HG02970 (cell line): ENCODE measurements around the gene FCMR.
"Not testable (repeated sequence)": the region's sequence is repeated elsewhere in the genome, so short reads cannot be mapped to it uniquely, and the experiment has no call there.

Experiments
- ATAC-seq: cut with Tn5 transposase; IDR thresholded peaks from one replicate; pipeline ENCODE4 v1.9.1; 2021; ENCODE audit warnings: mild to moderate bottlenecking, moderate library complexity, moderate number of reproducible peaks; ENCODE audit not compliant: unreplicated experiment, low FRiP score

Gene FCMR

DNA sequence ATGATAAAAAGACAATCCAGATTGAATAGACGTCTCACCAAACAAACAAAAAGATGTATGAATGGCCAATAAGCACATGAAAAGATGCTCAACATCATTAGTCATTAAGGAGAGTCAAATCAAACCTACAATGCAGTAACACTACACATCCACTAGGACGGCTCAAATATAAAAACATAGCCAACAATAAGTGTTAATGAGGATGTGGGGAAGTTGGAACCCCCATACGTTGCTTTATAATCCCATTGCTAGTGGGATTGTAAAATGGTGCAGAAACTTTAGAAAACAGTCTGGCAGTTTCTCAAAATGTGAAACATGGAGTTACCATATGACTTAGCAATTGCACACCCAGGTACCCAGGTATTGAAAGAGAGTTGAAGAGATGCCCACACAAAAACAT lies 39.2 kb downstream of the FCMR start:
- no peak for ATAC-seq

DNA sequence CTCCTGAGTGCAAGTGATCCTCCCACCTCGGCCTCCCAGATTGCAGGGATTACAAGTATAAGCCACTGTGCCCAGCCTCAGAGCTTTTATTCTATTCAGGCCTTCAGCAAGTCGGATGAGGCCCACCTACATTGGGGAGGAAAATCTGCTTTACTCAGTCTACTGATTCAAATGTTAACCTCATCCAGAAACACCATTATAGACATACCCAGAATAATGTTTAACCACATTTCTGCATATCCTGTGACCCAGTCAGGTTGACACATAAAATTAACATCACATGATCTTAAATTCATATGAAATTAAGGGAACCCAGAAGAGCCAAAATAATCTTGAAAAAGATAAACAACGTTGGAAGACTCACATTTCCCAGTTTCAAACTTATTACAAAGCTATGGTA lies 41.4 kb downstream of the FCMR start:
- no peak for ATAC-seq

DNA sequence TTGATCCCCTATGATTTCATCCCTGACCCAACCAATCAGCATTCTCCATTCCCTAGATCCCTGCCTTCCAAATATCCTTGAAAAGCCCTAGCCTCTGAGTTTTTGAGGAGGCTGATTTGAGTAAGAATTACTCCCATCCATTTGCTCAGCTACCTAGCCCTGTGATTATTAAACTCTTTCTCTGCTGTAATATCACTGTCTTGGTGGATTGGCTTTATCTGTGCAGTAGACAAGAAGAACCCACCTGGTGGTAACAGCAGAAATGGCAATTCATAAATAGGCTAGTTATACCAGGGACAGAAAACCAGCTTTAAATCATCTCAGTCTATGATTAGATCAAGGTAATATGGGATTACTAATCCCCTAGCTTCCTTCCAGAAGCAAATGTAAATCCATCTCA lies 43.3 kb downstream of the FCMR start:
- ATAC-seq, result no peak

DNA sequence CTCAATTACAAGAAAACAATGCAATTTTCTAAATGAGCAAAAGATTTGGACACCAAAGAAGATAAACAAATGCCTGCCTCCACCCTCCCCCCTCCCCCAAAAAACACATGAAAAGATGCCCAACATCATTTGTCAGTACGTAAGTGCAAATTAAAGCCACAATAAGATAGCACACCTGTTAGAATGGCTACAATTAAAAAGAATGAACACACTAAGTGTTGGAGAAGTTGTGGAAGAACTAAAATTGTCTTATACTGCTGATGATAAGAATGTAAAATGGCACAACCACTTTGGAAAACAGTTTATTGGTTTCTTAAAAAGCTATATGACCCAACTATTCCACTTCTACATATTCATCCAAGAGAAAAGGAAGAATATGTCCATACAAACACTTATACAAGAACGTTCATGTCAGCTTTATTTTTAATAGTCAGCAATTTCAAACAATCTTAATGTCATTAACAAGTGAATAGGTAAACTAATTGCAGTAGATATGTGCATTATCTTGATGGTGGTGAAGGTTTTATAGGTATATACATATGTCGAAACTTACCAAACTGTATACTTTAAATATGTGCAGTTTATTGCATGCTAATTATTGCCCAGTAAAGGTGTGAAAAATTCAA lies 45.9 kb downstream of the FCMR start:
- no peak for ATAC-seq

DNA sequence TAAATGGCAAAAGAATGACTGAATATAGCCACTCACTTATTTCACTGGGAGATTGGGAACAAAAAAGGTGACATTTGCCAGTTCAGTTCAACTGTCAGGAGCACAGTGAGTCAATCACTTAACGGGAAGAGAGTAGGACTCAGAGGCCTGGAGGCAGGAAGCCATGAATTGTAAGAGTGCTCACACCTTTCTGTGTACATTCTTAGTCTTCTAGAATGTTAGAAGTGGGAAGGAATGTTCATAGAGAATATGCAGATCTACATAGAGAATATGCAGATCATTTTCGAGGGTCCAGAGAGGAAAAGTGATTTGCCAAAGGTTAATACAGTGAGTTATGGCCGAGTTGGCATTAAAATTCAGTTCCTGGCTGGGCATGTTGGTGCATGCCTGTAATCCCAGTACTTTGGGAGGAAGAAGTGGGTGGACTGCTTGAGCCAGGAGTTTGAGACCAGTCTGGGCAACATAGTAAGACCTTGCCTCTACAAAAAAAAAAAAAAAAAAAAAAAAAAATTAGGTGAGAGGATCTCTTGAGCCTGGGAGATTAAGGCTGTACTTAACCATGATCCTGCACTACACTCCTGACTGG lies 48.0 kb downstream of the FCMR start:
- ATAC-seq, result no peak

DNA sequence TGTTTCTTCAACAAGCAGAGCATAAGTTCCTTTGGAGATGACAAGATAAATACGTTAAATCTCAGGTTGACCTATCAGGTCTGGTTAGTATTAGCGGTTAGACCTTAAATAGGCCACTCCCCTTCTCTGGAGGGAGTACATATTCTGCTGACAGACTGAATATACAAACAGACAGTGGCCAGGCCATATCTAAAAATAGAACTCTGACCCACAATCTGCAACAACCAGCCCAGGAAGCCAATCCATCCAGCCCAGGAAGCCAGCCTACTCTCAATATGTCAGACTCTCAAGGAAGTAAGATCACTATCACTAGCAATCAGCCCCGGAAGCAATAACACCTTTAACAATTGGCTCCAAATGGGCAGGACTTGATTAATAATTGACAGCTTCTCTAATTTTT lies 49.6 kb downstream of the FCMR start:
- ATAC-seq, result no peak

DNA sequence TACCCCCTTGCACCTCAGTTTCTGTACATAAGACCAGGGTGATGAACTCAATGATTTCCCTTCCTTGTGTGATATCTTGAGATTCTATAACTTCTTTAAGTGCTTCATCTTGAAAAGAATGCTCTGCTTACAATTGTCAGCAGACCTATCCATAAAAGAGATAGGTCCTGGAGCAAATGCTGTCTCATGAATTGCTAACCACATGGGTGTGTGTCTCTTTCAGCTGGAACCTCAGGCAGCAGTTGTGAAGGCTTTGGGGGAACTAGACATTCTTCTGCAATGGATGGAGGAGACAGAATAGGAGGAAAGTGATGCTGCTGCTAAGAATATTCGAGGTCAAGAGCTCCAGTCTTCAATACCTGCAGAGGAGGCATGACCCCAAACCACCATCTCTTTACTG lies 53.5 kb downstream of the FCMR start:
- no peak for ATAC-seq

DNA sequence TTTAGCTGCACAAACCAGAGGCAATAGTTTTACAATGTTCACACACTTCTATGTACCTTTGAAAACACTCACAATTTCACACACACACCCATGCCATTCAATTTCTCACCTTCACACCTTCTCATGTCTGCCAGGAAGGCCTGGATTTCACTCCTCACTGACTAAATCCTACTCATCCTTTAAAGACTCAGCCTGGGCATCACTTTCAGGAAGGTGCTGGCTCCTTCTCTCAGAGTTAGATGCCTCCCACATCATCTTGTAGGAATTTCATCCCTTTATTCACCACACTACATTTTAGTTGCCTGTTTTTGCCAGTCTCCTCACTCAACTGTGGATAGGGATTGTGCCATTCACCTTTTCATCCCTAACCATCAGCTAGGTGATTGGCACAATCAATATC lies 54.0 kb downstream of the FCMR start:
- ATAC-seq, result no peak

DNA sequence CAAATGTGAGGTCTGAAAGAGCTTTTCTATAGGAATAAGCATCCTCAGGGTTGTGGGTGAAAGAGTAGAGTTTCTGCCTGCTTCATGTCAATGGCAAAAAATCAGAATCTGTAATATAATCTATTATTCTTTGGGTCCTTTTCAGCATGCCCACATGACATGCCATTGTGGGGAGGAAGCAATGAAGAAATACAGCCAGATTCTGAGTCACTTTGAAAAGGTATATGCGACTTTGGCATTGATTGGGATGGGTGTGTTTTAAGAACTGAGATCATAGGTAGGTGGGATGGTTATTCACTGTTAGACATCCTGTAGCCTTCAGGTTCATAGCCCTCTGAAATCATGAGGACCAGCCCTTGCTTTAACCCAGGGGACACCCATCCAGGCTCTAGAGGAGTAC lies 54.5 kb downstream of the FCMR start:
- ATAC-seq, result no peak

DNA sequence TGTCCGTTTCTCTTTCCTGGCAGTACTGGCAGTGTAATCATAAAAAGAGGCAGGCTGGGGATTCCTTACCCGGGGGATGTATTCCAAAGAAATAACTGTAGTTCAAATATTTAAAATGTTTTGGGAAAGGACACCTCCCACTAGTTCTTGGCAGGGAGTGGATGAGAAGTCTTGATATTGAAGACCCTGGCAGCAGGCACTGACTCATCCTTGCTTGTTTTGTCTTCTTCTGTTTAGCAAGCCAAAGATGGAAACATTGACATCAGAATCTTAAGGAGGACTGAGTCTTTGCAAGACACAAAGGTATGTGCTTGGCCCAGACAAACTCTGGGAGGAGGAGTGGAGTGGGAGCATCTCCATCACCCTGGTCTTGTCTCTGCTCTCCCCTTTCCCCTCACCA lies 55.7 kb downstream of the FCMR start:
- no peak for ATAC-seq

DNA sequence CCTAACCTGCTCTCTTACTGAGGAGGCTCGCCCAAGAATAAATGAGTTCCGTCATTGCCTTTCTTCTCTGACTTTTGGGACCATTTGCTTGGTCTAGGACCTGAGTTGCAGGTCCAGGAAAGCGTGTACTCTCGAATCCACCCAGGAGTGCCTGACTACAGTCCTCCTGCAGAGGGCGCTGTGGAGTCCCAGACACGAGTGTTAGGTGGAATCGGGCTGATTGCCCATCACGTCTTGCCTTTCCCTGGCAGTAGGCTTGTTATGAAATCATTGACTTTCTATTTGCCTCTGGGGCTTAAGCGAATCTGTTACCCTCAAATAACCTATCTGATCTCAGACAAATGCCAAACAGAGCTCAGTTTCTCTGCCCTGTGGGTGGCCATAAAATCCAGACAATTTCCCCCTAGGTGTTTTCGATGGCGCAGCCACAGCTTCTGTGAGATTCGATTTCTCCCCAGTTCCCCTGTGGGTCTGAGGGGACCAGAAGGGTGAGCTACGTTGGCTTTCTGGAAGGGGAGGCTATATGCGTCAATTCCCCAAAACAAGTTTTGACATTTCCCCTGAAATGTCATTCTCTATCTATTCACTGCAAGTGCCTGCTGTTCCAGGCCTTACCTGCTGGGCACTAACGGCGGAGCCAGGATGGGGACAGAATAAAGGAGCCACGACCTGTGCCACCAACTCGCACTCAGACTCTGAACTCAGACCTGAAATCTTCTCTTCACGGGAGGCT lies 56.6 kb downstream of the FCMR start, which contains the start of gene IL20:
IL20 (plus strand) TSS at position 685 of the 733 bp plus-strand sequence. CDS start 230 bp downstream, outside the sequence.
- no peak for ATAC-seq

DNA sequence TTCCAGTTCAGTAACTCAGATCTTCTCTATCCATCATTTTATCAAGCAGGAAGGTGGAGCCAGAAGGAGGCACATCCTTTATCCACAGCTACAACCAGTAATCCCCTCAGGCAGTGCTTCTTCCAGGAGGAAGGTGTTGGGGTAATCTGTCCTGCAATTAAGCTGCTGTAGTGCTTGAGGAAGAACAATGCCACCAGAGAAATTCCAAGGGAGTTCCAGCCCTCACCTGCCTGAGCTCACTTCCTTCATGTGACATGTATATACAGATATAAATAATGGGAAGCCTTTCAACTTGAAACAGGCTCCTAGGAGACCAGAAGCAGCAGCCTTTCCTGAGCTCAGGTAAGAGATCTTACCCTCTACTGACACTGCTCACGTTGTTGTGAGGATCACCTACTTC lies 58.5 kb downstream of the FCMR start:
- ATAC-seq, result no peak

DNA sequence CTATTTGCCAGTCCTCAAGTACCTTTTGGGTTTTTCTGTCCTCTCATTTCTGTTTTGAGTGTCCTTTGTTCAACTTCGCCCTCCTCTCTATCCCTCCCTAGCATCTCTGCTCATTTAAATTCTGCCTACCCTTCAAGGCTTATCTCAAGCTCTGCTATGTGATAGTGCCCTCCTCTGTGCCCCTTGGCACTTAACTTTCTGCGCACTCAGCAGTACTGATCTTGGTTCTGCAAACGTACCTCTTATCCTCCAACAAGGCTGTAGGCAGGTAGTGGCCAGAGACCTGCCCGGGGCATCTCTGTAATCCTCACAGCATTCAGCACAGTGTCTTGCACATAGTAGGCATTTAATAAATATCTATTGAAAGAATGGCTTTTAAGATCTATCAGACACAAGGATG lies 61.6 kb downstream of the FCMR start:
- no peak for ATAC-seq

DNA sequence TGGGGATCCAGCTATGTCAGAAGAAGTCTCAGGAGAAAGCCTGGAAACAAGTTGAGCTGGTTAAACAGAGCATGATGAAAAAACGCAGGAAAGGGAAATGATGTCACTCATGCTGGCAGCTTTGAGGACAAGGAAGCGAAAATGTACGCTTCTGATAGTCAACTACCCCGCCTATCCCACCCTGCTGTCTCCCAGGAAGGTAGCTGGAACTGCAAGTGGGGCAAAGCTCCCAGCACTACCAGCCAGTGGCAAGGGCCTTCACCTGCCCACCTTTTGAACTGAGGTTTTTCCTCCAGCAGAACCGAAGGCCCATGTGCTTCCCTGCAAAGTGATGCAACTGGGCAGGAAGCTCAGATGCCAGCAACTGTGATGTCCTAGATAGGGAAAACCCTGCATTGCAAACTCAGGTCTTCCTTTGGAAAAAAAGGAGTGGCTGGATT lies 62.6 kb downstream of the FCMR start:
- ATAC-seq, result no peak

DNA sequence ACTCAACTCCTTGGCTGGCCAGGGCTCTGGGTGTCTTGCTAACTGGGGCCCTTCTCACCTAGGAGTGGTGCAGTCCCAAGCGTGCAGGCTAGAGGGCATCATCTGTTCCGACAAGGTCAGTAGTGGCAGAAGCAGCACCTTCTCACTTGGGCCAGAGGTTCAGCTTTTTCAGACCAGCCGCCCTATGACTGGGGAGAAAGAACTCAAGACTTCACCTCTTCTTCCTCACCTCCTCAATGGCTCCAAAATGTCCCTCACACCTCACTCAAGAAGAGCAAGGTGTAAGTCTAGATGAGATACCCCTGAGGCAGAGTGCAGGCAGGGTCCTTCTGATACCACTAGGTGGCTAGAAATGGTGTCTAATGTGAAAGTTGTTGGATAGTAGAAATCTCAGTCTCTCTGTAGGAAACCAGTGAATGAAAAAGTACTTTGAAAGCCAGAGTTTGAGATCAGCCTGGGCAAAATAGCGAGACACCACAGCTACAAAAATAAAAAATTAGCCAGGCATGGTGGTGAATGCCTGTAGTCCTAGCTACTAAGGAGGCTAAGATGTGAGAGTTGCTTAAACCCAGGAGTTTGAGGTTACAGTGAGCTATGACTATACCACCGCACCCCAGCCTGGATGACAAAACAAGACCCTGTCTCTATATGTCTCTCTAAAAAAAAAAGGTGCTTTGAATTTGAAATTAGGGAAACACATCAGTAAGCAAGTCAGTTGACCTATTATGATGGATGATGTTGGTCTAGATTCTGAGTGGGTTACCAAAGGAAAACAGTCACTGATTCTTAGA lies 64.9 kb downstream of the FCMR start:
- no peak for ATAC-seq

DNA sequence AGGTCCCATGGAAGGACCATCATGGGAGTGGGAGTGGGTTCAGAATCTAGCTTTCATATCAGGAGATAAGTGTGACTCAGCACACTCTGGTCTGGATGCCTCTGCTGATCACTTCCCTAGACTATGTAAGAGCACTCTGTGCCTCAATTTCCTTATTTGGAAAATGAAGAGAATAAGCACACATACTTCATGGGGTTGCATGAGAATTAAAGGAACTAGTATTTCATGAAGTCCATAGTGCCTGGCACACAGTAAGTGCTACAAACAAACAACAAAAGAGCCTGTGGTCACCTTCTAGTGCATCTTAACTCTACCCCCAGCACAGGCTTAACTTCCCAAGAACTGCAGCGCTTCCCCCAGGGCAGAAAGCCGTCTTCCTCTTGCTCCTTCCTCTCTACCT lies 65.9 kb downstream of the FCMR start:
- ATAC-seq, result no peak

DNA sequence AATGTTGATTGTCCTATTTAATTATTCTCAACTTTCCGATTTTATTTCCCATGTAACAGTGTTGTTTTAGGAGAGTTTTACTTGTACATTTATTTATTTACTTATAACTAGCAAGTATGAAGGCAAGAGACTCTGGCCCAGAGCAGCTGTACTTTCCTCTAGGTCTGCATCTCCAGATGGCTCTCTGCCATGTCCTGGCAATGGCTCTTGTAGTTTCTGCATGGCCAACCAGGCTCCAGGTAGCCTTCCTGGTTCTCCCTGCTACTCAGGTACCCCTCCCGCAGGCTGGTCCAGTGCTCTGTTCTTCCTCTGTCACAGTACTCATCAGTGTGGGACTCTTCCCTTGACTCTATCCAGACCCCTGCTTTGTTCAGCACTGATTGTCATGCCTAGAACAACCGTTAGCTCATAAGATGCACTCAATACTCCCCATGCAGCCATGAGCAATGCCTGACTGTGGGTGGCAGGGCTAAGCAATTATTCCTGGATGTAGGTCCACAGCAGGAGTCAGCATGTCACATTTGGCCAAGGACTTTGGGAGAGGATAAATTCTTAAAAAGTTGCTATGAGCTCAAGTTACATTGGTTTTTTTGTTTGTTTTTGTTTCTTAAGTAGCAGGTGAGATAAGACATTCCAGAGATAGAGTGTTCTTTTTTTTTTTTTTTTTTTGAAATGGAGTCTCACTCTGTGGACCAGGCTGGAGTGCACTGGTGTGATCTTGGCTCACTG lies 67.2 kb downstream of the FCMR start:
- ATAC-seq, result no peak

DNA sequence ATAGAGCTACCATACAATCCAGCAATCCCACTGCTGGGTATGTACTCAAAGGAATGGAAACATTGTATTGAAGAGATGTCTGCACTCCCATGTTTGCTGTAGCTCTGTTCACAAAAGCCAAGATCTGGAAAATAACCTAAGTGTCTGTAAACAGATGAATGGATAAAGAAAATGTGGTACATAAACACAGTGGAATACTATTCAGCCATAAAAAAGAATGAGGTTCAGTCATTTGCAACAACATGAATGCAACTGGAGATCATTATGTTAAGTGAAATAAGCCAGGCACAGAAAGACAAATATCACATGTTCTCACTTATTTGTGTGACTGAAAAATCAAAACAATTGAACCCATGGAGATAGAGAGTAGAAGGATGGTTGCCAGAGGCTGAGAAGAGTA lies 68.0 kb downstream of the FCMR start:
- not testable (repeated sequence) for ATAC-seq
